ENCODE results near the gene GMPR.
A peak's percentile ranks its signal among the peaks of the same experiment; 100 is the strongest.

The GMPR gene

DNA sequence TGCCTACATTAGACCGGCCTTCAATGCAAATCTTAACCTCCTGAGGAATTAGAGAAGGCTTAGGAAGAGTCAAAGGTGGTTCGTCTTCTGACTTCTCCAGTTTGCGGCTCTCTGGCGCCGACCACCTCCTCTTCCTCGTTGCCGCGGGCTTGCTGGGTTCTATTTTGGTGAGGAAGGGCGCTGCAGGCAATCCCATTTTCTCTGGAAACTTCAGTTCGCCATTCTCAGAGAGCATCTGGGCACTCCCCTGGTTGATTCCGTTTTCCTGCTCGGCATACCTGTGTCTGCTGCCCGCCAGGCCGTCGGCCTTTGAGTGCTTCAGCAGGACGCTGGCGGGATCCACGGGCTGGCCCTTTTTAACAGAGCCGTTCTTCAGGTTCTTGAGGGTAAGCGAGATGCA lies 67.9 kb downstream of the GMPR start:
- no peak for DNase-seq

DNA sequence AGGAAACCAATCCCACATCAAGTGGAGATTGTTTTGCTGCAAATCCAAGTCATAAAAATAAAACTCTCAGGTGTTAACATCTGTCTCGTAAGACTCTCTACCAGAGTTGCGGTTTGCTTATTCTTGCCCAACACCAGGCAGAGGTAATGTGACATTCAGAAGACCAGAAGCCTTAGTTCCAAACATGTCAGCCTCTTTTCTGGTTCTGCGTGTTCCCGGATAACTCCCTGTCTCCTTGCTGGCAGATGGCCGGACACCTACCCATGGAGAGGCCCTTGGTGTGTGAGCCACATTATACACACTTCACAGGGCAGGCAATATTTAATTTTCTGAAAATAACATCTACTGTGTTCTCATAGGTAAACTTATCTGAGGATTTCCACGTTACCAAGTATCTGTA lies 73.4 kb downstream of the GMPR start:
- no peak for DNase-seq

DNA sequence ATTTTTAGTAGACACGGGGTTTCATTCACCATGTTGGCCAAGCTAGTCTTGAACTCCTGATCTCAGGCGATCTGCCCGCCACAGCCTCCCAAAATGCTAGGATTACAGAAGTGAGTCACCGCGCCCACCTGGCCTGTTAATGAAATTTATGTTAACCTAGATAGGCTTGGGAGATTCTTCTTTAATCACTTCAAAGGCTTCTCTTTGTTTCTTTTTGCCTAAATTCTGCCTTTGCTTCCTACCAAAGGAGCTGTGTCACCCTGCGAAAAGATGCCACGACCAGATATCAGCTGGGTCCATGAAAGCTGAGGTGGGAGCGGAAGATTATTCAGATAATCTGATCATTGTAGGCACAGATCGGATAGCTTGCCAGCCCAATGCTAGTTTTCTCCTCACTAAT lies 75.3 kb downstream of the GMPR start:
- DNase-seq, result no peak

DNA sequence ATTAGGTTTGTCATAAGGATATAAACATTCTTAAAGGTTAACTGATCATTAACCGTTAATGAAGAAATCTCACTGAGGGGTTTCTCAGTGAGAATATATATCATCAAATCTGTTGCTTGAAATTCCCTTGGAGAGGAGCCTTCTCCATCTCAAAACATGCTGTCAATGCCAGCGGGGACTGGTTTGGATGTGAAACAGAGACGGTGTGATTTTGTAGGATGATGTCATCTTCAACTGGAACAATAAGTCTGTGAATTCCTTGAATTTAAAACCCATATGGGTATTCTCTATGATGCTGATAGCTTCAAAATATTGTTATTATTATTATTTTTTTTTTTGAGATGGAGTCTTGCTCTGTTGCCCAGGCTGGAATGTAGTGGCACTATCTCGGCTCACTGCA lies 75.9 kb downstream of the GMPR start:
- DNase-seq, result no peak

DNA sequence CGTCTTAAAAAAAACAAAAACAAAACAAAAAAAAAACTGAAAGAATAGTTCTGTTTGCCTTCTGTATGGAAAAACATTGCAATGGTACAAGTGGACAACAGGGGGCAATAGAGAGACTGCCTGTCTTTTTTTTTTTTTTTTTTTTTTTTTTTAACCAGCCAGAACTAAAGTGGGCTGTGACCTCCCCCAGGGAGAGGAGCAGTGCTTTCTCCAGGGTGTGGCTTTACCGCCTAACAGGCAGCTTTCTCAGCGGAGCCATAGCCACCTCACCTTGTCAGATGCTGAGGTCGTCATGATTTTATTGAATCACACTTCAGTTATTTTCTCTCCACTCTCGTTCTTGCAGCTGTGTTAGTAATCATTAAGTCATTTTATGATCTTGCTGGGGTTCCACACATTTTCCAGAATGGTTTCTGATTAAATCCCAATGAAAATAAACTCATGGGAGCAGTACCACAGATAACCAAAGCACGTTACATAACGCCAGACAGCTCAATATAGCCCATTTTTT lies 78.4 kb downstream of the GMPR start:
- peak; percentile 51 to 63 for DNase-seq

DNA sequence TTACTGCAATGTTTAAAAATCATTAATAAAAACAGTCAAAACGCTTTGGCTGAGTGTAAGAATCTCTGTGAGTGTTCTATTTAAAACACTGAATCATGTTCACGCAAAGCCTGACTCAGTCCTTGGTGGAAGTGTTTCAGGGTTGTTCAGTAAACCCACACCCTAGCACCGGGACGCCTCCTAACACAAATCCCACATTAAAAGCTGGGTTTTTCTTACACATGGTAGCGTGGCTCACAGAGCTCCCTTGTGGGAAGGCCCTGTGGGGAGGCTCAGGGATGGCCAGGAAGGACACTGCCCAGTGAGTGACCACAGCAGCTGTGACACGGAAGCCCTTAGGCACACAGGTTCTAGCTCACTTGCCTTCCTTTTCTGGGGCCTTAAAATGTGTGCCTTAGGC lies 80.2 kb downstream of the GMPR start:
- DNase-seq, result no peak

DNA sequence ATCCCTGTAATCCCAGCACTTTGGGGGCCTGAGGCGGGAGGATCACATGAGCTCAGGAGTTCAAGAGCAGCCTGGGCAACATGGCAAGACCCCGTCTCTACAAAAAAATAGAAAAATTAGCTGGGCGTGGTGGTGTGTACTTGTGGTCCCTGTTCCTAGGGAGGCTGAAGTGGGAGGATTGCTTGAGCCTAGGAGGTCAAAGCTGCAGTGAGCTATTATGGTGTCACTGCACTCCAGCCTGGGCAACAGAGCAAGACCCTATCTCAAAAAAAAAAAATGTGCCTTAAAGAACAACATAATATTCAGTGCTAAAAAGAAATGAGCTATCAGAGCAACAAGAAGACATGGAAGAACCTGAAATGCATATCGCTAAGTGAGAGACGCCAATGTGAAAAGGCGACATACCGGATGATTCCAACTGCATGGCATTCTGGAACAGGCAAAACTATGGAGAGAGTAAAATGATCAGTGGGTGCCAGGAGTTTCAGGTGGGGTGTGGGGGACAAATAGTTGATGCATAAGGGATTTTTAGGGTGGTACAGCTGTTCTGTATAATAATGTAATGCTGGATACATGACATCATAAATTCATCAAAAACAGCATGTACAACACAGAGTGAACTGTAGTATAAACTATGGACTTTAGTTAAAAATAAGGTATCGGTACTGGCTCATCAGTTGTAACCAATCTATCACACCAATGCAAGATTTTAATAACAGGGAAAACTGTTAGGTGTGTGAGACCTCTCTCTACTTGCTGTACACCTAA lies 80.8 kb downstream of the GMPR start:
- DNase-seq, result no peak

DNA sequence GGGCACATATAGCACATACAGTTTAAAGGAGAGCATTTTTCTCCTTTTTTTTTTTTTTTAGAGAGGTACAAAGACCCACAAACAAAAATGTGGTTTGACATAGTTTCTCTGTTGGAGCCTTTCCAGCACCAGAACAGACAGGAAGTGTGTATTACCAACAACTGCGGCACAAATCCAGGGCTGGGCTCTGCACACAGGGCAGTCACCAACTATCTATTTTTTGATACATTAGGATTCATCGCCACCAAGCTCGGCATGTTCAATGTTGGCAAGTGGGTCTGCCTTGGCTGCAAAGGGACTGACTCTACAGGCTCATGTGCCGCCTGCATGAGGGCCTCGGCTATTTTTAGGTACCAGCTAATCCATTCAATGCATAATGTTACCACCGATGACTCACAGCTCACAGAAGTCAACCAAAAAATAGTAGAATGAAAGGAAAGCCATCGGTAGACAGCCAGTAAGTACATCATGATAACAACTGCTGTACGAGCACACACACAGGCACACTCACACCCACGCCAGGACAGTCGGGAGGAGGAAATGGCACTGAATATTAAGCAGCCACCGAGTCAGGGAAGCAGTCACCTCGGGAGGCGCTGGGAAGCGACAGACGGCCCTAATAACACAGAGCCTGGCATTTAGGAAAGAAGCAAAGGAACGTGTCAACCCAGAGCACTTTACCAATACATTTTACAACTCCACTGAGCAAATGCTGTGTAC lies 81.6 kb downstream of the GMPR start:
- peak; percentile 74 to 85 for DNase-seq

DNA sequence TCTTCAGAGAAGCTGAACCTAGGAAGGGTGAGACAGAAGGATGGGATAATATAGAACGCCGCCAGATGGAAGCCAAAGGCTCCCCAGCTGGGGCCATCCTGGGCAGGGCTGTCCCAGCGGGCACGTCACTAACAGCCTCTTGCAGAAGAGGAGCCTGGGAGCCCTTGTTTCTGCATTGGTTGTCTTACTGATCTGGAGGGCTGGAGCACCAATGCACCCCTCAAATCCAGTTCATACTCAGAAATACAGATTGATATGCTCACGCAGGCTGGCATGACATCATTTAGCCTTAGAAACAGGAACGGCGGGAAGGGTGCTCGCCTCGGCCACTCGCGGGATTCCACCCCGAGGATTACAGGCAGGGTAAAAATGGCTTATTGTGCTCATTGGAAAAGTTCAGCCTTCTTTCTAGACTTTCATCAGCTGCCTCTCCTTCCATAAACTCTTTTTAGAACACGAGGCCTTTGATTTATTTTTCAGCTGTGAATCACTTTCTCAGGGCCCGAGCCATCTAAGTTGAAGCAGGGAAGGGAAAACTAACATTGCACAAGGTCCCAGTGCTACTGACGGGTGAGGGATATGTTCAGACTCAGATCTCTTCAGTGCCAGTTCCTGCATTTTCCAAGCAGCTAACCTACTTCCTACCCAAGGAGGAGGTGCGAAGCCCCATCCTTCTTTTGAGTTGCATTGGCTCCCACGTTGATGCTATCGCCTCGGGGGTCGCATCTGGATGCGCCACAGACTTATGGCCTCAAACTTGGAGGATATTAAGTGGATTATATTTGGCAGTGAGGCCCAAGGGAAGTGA lies 82.3 kb downstream of the GMPR start:
- DNase-seq, result no peak

DNA sequence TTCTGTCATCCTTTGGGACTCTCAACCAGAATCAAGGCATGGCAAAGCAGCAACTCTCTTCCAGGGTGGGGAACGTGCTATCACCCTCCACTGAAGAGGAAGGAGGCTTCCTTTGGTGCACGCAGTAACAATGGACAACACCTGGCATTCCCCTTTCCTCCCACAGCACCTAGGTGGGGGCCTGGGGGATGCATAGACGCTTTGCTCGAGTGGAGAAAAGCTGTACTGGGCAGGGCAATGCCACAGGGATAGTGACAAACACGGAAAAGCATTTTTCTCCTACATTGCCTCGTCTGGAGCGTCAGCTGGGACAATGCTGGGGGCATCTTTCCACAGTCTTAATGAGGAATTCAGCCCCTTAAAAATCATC lies 82.9 kb downstream of the GMPR start:
- no peak for DNase-seq

DNA sequence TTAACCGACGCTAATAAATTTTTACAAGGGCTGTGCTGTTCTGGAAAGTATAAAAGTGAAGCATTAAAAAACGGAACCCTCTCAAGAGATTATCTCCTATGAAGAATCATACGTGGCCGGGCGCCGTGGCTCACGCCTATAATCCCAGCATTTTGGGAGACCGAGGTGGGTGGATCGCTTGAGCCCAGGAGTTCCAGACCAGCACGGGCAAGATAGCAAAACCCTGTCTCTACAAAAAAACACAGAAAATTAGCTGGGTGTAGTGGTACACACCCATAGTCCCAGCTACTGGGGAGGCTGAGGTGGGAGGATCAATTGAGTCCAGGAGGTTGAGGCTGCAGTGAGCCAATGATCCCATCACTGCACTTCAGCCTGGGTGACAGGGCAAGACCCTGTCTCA lies 83.4 kb downstream of the GMPR start:
- no peak for DNase-seq

DNA sequence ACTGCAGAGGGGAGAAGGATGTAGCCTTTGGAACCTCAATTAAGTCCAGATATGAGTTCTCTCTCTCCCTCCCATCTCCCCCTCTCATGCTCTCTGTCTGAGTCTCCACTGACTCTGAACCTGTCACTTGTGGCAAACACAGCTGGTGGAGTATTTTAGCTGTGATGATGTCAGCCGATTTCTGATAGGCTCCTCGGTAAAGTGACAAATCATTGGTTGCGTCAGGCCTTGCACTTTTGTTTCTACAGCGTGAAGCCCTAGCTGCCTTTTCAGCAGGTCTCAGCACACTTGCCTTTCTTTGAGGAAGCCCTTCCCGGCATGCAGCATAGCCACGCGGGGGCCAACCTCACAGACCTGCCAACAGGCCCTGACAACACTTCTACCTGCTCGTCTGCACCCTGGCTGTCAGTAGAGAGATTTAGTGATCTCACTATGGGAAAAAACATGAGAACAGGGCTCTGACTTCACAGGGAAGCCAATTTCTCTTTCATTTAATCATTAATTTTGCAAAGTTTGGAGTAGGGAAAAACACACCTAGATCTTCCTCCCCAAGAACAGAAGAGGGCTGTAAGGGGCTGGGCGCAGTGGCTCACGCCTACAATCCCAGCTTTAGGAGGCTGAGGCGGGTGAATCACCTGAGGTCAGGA lies 84.4 kb downstream of the GMPR start:
- DNase-seq, result no peak

DNA sequence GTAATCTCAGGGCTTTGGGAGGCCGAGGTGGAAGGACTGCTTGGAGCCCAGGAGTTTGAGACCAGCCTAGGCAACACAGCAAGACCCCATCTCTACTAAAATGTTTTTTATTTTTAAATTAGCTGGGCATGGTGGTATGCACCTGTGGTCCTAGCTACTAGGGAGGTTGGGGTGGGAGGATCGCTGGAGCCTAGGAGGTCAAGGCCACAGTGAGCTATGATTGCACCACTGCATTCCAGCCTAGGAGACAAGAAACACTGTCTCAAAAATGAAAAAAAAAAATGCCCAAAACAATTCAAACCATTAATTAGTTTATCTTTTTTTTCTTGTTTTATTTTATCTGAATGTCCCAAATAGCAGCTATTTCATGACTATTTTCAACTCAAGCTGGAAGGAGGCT lies 85.8 kb downstream of the GMPR start:
- no peak for DNase-seq

DNA sequence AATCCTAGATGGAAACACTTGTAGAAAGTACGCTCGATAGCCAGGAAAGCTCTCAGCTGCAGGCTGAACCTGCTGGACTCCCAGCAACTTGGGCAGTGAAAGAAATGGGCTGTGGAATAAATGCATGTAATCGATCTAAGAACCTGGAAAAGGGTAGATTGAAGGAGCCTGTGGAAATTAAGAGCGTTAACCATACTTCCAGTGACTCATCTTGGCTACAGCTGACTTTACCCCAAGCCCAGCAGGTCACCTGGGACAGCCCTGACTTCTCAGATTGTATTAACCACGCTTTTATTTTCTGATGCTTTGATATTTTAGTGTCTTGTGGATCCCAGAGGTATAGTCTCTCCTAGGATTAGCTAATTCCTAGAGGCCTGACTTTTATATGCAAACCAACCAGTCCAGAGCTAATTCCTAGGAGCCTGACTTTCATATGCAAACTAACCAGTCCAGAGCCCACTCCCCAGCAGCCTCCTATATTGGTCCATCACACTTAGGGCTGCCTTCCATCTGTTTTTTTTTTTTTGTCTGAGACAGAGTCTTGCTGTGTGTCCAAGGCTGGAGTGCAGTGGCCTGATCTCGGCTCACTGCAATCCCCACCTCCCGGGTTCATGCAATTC lies 86.3 kb downstream of the GMPR start:
- DNase-seq, result no peak

DNA sequence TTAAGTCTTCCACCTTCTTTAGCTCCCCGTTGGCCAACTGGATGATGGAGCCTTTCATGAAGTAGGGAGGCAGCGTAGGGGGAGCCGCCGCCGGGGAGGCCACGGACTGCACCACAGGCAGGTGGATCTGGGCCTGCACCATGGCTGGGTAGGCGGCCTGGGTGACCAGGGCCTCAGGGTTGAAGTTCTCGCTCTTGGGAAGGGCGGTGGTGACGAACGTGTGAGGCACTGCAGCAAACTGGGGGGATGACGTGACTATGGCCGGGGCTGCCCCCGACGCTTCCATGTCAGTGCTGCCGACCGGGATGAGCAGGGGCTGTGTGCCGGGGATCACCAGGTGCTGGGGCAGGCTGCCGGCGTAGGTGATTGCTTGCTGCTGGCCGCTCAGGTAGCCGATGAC lies 88.1 kb downstream of the GMPR start:
- DNase-seq, result no peak

DNA sequence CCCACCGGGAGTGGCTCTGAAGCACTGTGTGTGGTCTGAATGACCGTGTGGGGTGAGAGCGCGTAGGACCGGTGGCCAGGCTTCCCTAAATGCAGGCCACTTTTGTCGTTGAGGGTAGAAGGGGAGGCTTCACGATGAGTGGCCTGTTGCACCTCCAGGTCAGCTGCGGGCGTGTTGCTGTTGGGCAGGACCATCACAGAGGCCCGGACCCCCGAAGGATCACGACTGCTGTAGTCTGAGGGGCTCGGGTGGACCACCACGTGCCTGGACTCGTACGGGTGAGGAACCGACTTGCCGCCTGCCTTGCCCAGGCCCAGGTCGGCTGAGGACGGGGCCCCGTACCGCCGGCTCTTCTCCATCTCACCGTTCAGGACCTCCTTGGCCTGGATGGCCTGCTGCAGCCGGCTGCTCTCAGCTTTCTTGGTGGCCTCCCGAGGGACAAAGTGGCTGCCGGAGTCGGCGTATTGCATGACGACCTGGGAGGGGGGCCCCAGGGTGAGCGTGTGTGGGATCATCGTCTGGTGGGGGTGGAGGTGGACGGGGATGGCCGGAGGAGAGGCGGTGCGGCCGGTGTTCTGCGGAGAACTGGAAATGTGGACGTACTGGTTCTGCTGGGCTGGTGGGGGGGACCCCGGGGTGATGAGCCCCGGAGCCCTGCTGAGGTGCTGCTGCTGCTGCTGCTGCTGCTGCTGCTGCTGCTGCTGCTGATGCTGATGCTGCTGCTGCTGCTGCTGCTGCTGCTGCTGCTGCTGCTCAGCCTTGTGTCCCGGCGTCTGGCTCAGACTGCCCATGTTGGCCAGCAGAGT lies 88.8 kb downstream of the GMPR start:
- no peak for DNase-seq

DNA sequence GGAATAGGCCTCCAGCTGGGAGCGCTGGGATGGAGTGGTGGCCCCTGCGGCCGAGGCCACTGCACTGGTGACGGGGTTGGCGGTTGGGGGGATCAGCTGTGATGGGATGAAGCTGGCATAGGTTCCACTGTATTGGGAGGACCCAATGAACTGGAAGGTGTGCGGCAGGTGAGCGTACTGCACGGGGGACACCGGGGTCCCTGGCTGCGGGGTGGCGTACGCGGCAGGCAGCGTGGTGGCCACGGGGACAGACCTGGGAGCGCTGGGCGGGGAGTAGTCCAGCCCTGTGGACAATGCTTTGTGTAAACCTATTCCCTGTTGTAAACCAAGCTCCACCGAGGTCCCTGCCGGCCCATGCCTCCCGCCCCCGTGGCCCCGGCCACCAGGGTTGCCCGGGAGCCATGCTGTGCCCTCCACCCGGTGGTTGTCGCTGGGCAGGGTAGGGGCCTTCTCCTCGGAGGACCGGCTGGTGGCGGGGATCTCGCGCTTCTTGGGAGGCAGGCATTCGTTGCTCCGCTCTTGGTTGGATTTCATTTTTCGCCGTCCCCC lies 89.5 kb downstream of the GMPR start:
- DNase-seq, result no peak

DNA sequence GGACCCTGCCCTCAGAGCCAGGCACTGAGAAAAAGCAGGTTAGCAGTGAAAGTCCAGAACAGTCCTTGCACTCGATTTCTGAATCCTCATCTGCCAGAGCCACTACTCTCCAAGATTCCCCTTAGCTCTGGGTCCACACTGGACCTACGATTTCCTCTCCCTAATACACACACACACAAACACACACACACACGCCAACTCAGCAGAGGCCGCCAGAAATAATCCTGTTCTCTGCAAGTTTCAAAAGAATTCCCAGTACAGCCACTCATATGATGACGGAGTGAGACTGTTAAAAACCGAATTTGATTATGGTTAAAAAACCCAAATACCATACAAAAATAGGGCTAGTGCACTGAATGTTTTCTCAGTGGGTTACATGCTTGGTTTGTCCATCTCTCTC lies 90.8 kb downstream of the GMPR start:
- DNase-seq, result no peak

DNA sequence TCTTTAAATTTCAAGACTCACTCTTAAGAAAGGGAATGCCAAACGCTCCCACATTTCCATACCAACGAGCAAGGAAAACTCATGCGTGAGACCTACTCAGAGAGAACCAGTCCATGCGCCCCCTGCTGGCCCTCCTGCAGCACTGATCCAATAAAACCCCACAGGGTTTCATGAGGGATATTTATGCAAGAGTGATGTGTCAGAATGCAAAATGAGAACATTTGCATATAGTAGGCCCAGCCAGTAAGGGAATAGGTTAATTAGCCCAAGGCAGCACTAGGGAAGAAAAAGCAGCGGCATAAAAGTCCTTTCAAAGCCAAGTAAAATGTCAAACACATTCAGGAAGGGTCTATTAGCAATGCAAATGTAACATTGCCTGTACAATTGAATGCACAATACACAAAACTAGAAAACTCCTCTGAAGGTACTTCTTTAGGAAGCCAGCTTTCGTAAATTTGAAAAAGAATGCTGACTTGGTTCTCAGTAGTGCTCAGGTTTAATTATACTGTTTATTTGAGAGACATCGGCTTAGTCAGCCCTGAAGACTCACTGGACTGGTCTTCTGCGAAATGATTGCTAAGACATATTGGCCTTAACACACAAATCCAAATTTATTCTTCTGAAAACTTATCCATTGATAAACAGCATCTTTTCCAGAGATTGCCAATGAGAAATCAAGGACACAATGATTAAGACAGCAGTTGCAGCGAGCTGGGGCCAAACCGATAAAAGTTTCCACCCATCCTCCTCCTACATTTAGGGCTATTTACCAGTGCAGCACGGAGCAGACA lies 93.2 kb downstream of the GMPR start:
- peak; percentile 75 to 83 for DNase-seq

DNA sequence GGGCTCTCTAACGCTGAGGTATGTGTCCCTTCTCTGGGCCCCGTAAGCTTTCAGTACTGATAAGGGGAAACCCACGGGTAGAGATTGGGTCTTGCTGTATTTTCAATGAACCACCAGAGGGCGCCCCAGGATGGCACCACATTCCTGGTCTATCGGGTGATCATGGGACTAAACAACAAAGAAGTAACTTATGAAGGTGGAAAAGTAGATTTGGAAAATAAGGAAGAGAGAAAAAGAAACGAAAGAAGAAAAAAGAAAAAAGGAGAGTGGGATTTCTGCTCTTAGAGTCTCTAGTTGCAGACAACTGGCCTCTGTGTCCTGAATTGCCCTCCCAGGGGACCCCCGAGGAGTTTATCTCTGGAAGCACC lies 93.8 kb downstream of the GMPR start:
- DNase-seq, result peak; percentile 69 to 80

DNA sequence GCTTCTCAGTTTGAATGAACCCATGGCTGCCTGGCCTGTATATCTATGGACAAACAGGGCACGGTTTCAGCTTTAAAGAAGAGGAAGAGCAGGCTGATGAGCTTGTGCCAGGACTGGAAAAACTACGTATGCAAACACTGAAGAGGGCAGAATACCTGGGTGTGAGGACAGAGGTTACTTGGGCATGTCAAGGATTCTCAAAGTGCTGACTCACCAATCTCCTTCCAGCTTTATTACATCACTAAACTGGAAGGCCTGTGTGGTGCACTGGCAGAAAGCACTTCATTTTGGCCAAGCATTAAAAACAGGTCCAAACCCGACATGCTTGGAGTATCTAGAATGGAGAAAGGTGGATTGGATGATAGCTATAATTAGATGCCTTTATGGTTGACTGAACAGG lies 95.2 kb downstream of the GMPR start:
- DNase-seq, result no peak
